ENCODE data around the gene C19orf33.

Gene C19orf33

GRCh38 chr19:38280030-38280921, 23.8 kb upstream of the C19orf33 start:
- DNase-seq = no peak

- no peak for DNase-seq
These were observed 22.1 kb upstream of the C19orf33 start for GRCh38 chr19:38281811-38282566.

- DNase-seq = no peak
These were observed 20.8 kb upstream of the C19orf33 start for GRCh38 chr19:38283271-38283670.

- no peak for DNase-seq
These were observed 19.6 kb upstream of the C19orf33 start for GRCh38 chr19:38284422-38284821.

GRCh38 chr19:38285567-38285966, 18.5 kb upstream of the C19orf33 start:
- DNase-seq = no peak

- no peak for DNase-seq
These were observed 16.4 kb upstream of the C19orf33 start for GRCh38 chr19:38287604-38288003.

- no peak for DNase-seq
These were observed 15.8 kb upstream of the C19orf33 start for GRCh38 chr19:38288123-38288855.

GRCh38 chr19:38289955-38290354, 14.1 kb upstream of the C19orf33 start:
- DNase-seq = no peak

GRCh38 chr19:38290631-38291147, 13.4 kb upstream of the C19orf33 start:
- DNase-seq = no peak

GRCh38 chr19:38291855-38292254, 12.2 kb upstream of the C19orf33 start:
- no peak for DNase-seq

GRCh38 chr19:38293281-38293680, 10.8 kb upstream of the C19orf33 start:
- no peak for DNase-seq

GRCh38 chr19:38294090-38294489, 10.0 kb upstream of the C19orf33 start:
- no peak for DNase-seq

GRCh38 chr19:38298821-38299680, 5.0 kb upstream of the C19orf33 start:
- no peak for DNase-seq

GRCh38 chr19:38304352-38304865, 358 bp downstream of the C19orf33 start:
- DNase-seq = no peak

GRCh38 chr19:38304866-38305429, 897 bp downstream of the C19orf33 start:
- DNase-seq = peak; percentile 98

- DNase-seq = no peak
These were observed 2.2 kb downstream of the C19orf33 start for GRCh38 chr19:38306236-38306635.

- no peak for DNase-seq
These were observed 3.0 kb downstream of the C19orf33 start for GRCh38 chr19:38307076-38307475.

GRCh38 chr19:38307597-38307996, 3.5 kb downstream of the C19orf33 start:
- DNase-seq = no peak

- DNase-seq = no peak
These were observed 4.1 kb downstream of the C19orf33 start for GRCh38 chr19:38308006-38308766.

GRCh38 chr19:38308926-38309614, 5.0 kb downstream of the C19orf33 start:
- no peak for DNase-seq
